ENCODE measurements around the gene PLPPR4.

DNA sequence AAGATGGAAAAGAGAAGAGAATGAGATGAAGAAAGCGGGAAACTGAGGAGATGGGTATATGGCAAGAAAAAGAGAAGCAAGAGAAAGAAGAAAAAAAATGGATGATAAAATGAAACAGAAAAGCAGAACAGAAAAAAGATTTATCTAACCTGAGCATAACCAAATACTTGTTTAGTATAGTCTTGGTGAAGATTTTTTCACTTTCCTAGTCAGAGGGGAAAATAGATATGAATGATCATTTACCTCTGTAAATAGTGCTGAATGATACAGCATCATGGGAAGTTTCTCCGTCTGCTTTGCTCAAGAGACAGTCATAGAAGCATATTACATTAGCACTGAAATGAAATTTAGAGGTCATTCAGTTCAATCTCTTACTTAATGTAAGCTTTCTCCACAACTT lies 36.1 kb upstream of the PLPPR4 start:
- TF ChIP-seq RFX5 (IDR thresholded peaks at IDR 0.05; ENCODE audit: low read depth, low read length) = no peak
- TF ChIP-seq CTCF (IDR thresholded peaks at IDR 0.05 in 2 of 3, conservative IDR thresholded peaks at IDR 0.05 in 1 of 3; ENCODE audit: control insufficient read depth in 2 of 3, extremely low read depth in 1 of 3, insufficient read depth in 1 of 3, low read depth in 3 of 3, low read length in 3 of 3) = no peak
- no peak for TF ChIP-seq CREM (IDR thresholded peaks at IDR 0.05; ENCODE audit: low read depth)
- TF ChIP-seq, protein P1, sequence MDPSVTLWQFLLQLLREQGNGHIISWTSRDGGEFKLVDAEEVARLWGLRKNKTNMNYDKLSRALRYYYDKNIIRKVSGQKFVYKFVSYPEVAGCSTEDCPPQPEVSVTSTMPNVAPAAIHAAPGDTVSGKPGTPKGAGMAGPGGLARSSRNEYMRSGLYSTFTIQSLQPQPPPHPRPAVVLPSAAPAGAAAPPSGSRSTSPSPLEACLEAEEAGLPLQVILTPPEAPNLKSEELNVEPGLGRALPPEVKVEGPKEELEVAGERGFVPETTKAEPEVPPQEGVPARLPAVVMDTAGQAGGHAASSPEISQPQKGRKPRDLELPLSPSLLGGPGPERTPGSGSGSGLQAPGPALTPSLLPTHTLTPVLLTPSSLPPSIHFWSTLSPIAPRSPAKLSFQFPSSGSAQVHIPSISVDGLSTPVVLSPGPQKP (IDR thresholded peaks at IDR 0.05; ENCODE audit: low read depth, low read length) = no peak

All from GM12878 (cell line).